OCI-LY7 (cell line): ENCODE measurements around the gene LPIN1.

Experiments used
- CTCF ChIP-seq: fragments of 200-600 bp; sonication (generic); conservative IDR thresholded peaks from 2 replicates; pipeline ENCODE4 v1.5.1; 2014; ENCODE audit warnings: mild to moderate bottlenecking, antibody characterized with exemption, low read length, moderate library complexity, mixed read lengths
- EZH2phosphoT487 ChIP-seq: fragments of 200-600 bp; sonication (generic); IDR thresholded peaks from 2 replicates; pipeline ENCODE4 v1.6.1; 2018; ENCODE audit warnings: low read depth, borderline replicate concordance, mild to moderate bottlenecking, mixed run types, antibody characterized with exemption, low read length, moderate library complexity, mixed read lengths

DNA sequence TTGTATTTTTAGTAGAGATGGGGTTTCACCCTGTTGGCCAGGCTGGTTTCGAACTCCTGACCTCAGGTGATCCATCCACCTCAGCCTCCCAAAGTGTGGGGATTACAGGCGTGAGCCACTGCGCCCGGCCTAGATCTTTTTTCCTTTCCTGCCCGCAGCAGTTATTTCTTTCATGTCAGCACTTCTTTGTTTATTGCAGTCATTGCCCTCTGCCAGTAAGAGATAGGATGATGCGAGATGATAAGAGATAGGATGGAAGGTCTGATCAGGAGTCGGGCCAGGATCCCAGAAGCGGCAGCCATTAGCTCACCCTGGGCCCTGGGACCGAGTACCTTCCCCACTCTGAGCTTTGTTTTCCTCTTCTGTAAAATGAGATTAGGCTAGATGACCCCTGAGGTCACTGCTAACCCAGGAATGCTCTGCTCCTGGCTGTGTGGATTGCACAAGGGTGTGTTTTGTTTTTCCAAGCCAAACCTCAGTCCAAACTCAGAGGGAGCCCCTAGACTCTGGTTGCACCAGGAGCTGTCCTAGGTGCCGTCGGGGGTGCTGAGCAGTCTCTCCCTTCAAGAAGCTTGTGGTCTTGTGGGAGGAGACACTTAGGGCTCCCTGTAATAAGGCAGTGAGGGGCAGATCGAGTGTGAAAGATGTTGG, 63.3 kb downstream of the LPIN1 start:
- TF ChIP-seq CTCF (no peak), EZH2phosphoT487 (no peak)
